GM19193 (cell line): ENCODE measurements around the gene SORCS3.

Experiments
- POLR2A ChIP-seq: IDR thresholded peaks from 4 replicates; pipeline ENCODE4 v1.6.1; 2011; ENCODE audit not compliant: insufficient read depth, insufficient read length; ENCODE audit errors: extremely low read depth

SORCS3 gene

GRCh38 chr10:104811166-104811565 lies 170.1 kb downstream of the SORCS3 start:
- TF ChIP-seq POLR2A = no peak

DNA sequence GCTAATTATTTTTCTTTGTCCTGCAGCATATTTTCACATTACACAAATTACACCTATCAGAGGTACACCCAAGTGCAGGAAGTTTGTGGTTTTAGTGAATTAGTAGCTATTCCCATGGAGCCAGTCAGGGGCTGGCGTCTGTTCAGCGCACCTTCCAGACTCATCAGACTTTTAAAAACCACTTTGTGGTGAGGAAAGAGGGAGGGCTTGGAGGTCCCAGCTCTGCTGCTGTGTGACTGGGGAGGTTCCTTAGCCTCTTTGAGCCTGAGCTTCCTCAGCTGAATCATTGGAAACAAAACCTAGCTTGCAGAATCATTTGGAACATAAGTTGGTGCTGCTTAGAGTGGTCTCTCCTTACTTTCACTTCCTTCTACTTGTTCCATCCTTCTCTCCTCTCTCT lies 175.4 kb downstream of the SORCS3 start:
- no peak for TF ChIP-seq POLR2A

DNA sequence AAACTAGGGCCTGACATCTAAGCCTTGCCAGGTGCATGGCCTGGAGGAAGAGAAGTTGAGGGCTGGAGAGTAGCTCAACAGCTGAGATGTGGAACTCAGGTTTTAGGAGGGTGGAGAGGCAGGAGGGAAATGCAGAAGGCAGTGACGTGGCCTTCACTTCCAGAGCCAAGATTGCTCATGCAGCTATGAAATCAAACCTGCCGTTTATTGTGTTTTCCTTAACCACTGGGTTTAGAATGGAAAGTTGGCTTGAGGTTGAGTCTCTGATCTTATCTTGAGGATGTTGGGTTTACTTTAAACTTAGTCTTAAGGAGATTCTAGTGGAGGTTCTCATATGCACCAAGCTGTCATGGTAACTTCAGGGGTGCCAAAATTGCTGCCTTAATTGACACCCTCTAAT lies 178.6 kb downstream of the SORCS3 start:
- TF ChIP-seq POLR2A = no peak

- no peak for TF ChIP-seq POLR2A
Measured at GRCh38 chr10:104822088-104822487, 181.0 kb downstream of the SORCS3 start.

- no peak for TF ChIP-seq POLR2A
Measured at GRCh38 chr10:104824380-104825006, 183.4 kb downstream of the SORCS3 start.

DNA sequence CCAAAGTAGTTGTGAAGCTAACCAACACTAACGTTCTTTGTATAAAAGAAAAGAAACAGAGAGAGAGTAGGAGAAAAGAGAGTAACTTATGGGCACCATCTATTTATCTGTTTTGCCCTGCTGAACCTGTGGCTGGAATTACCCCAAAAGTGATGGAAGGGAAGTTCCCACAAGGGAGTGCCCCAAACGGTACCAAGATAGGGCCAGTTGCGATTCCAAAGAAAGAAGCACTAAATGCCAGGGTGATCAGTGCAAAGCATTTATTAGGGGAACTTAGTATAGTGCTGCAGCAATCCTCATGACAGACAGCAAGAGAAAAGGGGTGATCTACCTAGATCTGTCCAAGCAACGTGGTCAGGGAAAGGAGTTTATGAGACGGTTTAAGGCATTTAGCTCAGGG lies 190.2 kb downstream of the SORCS3 start:
- no peak for TF ChIP-seq POLR2A

GRCh38 chr10:104834580-104834979 lies 193.5 kb downstream of the SORCS3 start:
- TF ChIP-seq POLR2A = no peak

DNA sequence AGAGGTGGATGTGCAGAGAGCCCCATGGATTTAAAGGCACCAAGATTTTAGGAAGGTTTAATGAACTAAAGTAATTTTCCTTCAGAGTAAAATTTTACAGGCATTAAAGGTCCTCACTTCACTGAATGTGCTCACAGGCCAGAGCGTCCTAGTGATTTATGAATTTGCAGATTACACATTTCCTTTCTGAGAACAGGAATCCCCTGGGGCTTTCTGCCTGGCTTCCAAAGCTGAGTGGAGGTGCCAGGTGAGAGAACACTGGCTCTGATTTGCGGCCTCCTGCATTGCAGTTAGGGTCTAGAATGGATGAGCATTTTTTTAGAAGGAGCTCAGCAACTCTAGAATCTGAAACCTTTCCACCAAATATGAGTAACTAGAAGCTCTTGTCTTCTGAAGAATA lies 194.3 kb downstream of the SORCS3 start:
- no peak for TF ChIP-seq POLR2A

DNA sequence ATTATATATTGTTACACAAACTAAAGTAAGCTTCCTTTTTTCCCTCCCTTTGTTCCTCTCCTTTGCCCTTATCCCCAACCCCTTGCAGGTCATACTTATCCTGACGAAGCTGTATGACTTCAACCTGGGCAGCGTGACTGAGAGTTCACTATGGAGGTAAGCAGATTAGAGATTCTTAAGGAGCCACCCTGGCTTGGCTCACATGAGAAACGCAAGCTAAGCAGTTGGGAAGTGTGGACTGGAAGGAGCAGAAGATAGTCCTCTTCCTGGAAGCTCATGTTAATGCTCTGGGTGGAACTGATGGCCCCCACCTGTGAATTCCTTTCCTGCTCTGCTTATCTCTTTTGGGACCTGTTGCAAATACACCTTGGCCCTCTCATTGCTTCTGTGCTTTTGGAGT lies 201.6 kb downstream of the SORCS3 start:
- TF ChIP-seq POLR2A = no peak

GRCh38 chr10:104844073-104844472 lies 203.0 kb downstream of the SORCS3 start:
- no peak for TF ChIP-seq POLR2A

- no peak for TF ChIP-seq POLR2A
Measured at GRCh38 chr10:104850023-104850422, 208.9 kb downstream of the SORCS3 start.

GRCh38 chr10:104867966-104868598 lies 227.0 kb downstream of the SORCS3 start:
- TF ChIP-seq POLR2A = no peak

GRCh38 chr10:104872691-104873090 lies 231.6 kb downstream of the SORCS3 start:
- no peak for TF ChIP-seq POLR2A

GRCh38 chr10:104873161-104873560 lies 232.1 kb downstream of the SORCS3 start:
- no peak for TF ChIP-seq POLR2A

DNA sequence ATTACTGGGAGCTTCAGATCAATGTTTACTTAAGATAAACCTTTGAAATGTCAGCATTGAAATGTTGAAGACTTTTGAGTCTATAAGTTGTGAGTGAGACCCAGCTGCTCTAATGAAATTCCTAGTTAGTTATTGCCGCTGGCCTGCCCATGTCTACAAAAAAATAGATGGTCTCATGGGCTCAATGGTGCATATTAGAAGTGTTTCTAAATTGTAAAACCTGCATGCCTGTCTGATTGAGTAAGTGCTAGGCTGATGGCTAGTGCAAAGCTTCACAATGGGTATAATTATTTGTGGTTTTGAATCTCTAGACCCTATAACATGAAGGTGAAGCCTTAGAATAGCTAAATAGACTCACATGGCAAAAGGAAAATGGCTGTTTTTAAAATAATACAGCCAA lies 234.5 kb downstream of the SORCS3 start:
- no peak for TF ChIP-seq POLR2A

GRCh38 chr10:104880624-104881398 lies 239.7 kb downstream of the SORCS3 start:
- TF ChIP-seq POLR2A = no peak
